Frontal cortex (tissue), 3 donors: Measurements from ENCODE around the gene MSL3B.
A peak's percentile ranks its signal among the peaks of the same experiment; 100 is the strongest.

Experiments
- DNase-seq, 2 donors: peaks; one replicate each; pipeline ENCODE4 v3.0.0; 2012; ENCODE audit warnings: low spot score in 2 of 2
- FAIRE-seq: peaks from 2 replicates; lab custom pipeline; 2012; peaks lifted over from hg19 to GRCh38; lab: Jason Lieb, UNC
- donor health status: control.
- donor health status: control.
- donor health status: control.

The MSL3B gene

GRCh38 chr2:233837694-233838229 is 30.4 kb downstream of the MSL3B start:
- FAIRE-seq (no peak), DNase-seq (no peak)

- no peak for FAIRE-seq
These were observed 31.8 kb downstream of the MSL3B start for GRCh38 chr2:233836359-233836758.

DNA sequence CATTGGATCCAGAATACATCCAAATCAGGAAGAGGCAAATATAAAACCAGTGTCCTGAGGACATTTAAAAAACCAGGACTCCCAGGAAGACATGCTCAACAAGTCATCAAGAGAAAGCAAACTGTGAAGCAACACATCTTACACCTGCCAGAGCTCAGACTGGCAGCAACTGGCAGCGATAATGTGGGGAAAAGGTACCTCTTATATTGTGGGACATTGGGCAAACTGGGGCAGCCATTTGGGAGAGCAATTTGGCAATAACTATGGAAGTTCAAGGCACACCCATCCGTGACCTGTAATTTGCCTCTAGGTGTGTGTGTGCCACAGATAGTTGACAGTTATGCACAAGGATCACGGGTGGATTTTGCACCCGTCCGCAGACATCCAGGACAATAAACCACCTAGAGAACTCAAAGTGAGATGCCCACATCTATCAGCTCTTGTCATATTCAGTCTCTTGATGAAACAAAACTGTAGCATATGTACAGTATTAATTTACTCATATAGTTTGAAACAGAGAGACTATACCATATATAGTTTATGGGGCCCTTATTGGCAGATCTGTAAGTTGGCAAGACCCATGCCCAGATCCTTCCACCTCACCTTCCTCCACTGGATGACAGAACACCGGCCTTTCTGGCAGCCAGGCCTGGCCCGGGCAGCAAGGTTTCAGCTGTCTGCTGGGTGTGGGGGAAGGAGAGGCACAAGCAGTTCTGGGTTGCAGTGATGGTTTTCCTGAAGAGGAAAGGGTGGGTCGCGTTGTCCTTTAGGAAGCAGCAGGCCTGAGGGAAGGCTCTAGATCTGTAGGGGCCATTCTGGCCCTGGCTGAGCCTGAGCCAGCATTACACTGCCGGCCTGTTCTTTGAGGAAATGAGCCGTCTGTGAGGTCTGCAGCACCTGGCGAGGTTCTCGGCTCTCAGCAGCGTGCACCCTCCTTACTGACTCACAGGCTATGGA is 32.7 kb downstream of the MSL3B start:
- FAIRE-seq: no peak
- DNase-seq: no peak

More at GRCh38 chr2:233836359-233836758, 31.8 kb downstream of the MSL3B start:
- DNase-seq: no peak

- DNase-seq (no peak), FAIRE-seq (no peak)
These were observed 34.8 kb downstream of the MSL3B start for GRCh38 chr2:233833345-233833744.

DNA sequence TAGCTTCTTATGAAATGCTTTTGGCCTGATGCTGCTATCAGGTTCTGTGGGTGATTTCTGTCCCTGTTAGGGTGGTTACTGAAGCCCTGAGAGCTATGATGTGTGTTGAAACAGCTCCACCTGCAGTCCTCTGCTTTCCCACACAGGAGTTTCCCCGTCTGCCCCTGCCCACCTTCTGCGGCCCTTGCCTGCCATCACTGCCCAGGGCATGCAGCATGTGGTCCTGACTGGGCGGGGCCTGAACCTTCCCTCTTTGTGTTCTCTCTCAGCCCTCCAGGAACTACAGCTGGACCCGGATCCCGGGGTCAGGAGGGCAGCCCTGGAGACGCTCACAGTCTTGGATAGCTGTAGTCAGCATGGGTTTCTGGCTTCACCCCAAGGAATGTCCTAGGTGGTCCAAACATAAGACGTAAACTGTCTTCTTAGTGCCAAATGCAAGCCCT is 35.3 kb downstream of the MSL3B start:
- FAIRE-seq (no peak), DNase-seq (peak in 1 of 2 donors; percentile 37)

DNA sequence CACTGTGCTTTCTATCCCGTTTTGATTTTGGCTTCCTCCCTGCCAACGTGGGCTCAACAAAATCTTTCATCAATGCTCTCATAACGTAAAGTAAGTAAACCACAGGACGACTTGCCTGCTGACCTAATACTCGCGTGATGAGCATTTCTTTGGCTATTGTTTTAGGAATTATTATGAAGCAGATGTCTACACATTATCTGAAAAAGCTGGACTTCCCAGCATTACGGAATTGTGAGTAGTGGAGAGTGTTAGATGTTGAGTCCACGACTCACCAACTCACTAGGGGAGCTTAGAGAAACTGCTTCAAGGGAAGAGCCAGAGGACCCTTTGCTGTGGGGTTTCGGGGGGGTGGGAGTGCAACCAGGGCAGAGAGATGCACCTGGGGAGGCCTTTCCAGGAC is 35.8 kb downstream of the MSL3B start:
- no peak for FAIRE-seq
- no peak for DNase-seq

GRCh38 chr2:233831861-233832260 is 36.3 kb downstream of the MSL3B start:
- FAIRE-seq: no peak
- no peak for DNase-seq

DNA sequence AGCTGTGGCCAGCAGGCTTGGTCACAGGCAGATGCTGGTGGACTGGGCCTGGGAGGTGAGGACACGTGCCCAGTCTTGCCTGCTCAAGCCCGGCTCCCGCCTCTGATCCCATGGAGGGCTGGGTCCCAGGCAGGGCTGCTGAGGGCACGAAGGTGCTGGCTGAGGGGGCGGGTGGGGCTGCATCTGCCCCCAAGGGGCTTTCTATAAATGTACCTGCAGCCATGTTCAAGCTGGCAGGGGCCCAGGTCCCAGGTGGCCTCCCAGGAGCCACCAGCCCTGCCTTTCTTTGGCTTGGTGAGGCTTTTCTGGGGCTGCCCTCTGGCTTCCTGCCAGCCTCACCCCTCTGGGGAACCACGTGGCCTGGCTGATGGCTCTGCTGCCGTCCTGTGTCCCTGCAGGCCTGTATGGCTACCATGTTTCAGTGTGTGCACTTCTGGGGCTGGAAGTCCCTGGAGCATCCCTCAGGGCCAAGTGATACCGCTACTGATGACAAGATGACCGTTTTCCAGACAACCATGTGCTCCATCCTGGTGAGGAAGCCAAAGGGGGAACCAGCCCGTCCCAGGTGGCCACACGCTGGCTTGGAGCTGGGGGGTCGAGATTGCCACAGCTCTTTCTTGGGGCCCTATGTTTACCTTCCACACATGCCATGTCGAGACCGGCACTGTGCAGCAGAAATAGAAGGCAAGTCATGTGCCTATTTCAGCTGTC is 37.0 kb downstream of the MSL3B start:
- FAIRE-seq (no peak), DNase-seq (no peak)

DNA sequence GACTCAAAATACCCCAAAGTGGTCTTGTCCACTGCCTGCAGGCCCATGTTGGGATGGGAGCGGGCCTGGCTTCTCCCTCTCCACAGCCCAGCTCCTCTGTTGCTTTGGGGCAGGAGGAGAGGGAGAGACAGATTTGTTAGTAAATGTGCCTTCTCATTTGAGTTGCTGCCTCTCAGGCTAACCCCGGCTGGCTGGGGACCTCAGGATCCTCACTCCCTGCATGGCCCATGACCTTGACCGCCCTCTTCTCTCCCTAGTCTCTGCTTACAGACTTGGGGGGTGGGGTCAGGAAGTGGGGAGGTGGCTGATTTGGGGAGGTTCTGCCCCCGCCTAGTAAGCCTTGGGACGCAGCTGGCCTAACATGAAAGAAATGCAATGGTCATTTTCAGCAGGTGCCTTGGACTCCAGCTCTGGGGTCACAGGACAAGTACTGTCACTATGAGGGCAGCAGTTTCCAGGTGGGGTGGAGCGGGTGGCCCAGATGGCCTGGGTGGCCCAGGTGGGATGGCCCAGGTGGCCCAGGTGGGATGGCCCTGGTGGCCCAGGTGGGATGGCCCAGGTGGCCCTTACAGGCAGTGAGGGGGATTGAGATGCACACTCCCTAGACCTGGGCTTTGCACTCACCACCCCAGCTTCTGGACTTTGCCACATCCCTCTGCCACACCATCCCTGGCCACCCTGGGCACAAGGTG is 37.9 kb downstream of the MSL3B start:
- FAIRE-seq (no peak), DNase-seq (no peak)

- FAIRE-seq: no peak
- no peak for DNase-seq
These were observed 38.7 kb downstream of the MSL3B start for GRCh38 chr2:233829193-233830110.

- DNase-seq (no peak), FAIRE-seq (no peak)
These were observed 39.5 kb downstream of the MSL3B start for GRCh38 chr2:233828546-233829192.

DNA sequence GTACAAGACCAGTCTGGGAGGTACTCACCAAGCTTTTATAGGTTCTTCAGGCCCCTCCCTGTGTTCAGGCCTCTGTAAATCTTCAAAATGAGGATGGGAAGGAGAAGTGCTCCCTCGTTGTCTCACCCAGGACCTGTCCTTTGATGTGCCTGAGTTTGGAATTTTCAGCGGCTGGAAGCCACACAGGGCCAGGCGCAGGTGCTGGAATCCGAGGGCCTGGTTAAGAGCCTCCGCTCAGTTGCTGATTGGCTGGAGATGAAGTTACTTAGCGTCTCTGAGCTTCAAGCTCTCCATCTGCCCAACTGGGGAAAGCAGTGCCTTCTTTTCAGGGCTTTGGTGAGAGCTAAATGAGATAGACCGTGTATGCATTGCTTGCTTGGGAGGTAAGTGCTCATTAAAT is 43.8 kb downstream of the MSL3B start:
- FAIRE-seq (no peak), DNase-seq (no peak)

GRCh38 chr2:233823731-233824121 is 44.5 kb downstream of the MSL3B start:
- DNase-seq: no peak
- no peak for FAIRE-seq

- FAIRE-seq (no peak), DNase-seq (no peak)
These were observed 45.1 kb downstream of the MSL3B start for GRCh38 chr2:233822781-233823730.

DNA sequence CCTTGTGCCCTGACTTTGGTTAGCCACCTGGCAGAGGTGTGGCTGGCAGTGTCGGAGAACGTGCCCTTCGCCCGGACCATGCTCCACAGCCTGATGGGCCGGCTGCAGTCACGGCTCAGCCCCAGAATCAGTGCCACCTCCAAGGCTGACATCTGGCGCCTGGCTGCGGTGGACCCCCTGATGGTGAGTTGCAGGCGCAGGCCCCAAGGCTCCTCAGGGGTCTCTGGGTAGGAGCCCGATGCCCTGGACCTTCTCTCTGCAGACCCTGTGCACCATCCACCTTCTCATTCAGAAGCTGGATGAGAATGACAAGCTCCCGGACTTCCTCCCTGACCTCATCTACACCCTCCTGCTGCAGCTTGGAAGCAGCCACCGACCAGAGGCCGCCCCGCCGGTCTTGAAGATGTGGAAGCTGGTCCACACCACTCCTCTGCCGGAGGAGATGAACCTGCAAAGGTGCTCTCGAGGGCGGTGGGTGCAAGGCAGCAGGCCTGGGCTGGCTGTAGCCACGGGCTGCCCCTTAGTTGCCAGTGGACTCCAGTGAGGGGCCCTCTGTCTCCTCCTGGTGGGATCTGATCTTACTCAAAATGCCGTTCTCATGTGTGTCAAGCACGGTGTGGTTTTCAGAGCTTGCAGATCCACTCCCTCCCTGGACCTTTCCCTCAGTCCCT is 46.0 kb downstream of the MSL3B start:
- DNase-seq (no peak), FAIRE-seq (no peak)

DNA sequence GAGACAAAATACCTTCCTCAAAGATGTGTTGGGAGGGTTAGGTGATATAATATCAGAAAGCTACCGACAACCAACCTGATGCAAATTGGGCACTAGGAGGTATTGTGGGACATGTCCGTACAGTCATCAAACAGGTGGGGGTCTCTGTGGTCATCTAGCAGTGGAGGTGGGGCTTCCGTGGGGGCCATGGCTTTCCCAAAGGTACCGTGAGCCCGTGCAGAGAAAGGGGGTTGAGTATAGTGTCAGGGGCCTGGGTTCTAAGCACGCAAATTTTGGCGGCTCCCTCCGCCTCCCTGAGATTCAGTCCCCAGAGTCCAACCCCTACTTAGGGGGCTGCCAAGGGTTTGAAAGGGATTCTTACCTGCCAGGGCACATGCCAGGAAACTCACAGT is 46.5 kb downstream of the MSL3B start:
- DNase-seq (no peak), FAIRE-seq (no peak)

GRCh38 chr2:233821196-233821595 is 47.0 kb downstream of the MSL3B start:
- no peak for DNase-seq

More at GRCh38 chr2:233821196-233821595, 47.0 kb downstream of the MSL3B start:
- FAIRE-seq: no peak
